OCI-LY1 (cell line): ENCODE measurements around the gene LPIN1.

ENCODE experiments used
- H2AFZ ChIP-seq: fragments of 200-600 bp; sonication (generic), shearing (Covaris generic); 2 replicates; pipeline ENCODE4 v1.6.0; 2014; ENCODE audit warnings: antibody characterized with exemption, mild to moderate bottlenecking, low read length
- H3F3A ChIP-seq: fragments of 200-600 bp; sonication (generic), shearing (Covaris generic); 2 replicates; pipeline ENCODE4 v1.6.0; 2014; ENCODE audit warnings: mild to moderate bottlenecking, antibody characterized with exemption, low read length, moderate library complexity; ENCODE audit not compliant: insufficient read depth
- H3K27ac ChIP-seq: fragments of 200-600 bp; sonication (generic); 2 replicates; pipeline ENCODE4 v1.5.1; 2014; ENCODE audit warnings: low read length, mixed run types, mild to moderate bottlenecking, low read depth; ENCODE audit not compliant: poor library complexity, severe bottlenecking
- H3K27me3 ChIP-seq: fragments of 200-600 bp; sonication (generic); 2 replicates; pipeline ENCODE4 v1.6.0; 2014; ENCODE audit warnings: antibody characterized with exemption, mild to moderate bottlenecking, low read length, moderate library complexity; ENCODE audit not compliant: insufficient read depth
- H3K36me3 ChIP-seq: fragments of 200-600 bp; sonication (generic); 2 replicates; pipeline ENCODE4 v1.6.1; 2014; ENCODE audit warnings: mild to moderate bottlenecking, antibody characterized with exemption, low read length, moderate library complexity, mixed read lengths; ENCODE audit not compliant: insufficient read depth
- H3K4me1 ChIP-seq: fragments of 200-600 bp; sonication (generic); 2 replicates; pipeline ENCODE4 v1.5.1; 2014; ENCODE audit warnings: mild to moderate bottlenecking, low read length, moderate library complexity; ENCODE audit not compliant: insufficient read depth, severe bottlenecking
- H3K4me2 ChIP-seq: fragments of 200-600 bp; sonication (generic), shearing (Covaris generic); 2 replicates; pipeline ENCODE4 v1.6.1; 2014; ENCODE audit warnings: low read length
- H3K4me3 ChIP-seq: fragments of 200-600 bp; sonication (generic); 2 replicates; pipeline ENCODE4 v1.5.1; 2014; ENCODE audit warnings: low read length, low read depth, mild to moderate bottlenecking, mixed read lengths; ENCODE audit not compliant: poor library complexity, severe bottlenecking
- H3K79me2 ChIP-seq: fragments of 200-600 bp; shearing (Covaris generic); 2 replicates; pipeline ENCODE4 v1.6.1; 2016; ENCODE audit warnings: mixed run types, low read length, mixed read lengths; ENCODE audit not compliant: insufficient read depth
- H3K9ac ChIP-seq: fragments of 200-600 bp; sonication (generic), shearing (Covaris generic); 2 replicates; pipeline ENCODE4 v1.6.1; 2014; ENCODE audit warnings: mild to moderate bottlenecking, low read length, mixed read lengths
- H3K9me2 ChIP-seq: fragments of 200-600 bp; sonication (generic), shearing (Covaris generic); 2 replicates; pipeline ENCODE4 v1.6.1; 2014; ENCODE audit warnings: low read depth, mild to moderate bottlenecking, low read length, mixed read lengths
- H3K9me3 ChIP-seq: fragments of 200-600 bp; shearing (Covaris generic); 2 replicates; pipeline ENCODE4 v1.6.1; 2014; ENCODE audit warnings: low read length, mixed read lengths
- H4K20me1 ChIP-seq: fragments of 200-600 bp; sonication (generic), shearing (Covaris generic); 2 replicates; pipeline ENCODE4 v1.6.0; 2016; ENCODE audit warnings: mild to moderate bottlenecking, low read length; ENCODE audit not compliant: insufficient read depth
- EZH2 ChIP-seq: fragments of 200-600 bp; sonication (generic), shearing (Covaris generic); IDR thresholded peaks from 2 replicates; pipeline ENCODE4 v1.8.0; 2017; ENCODE audit warnings: borderline replicate concordance, mixed run types, mild to moderate bottlenecking, antibody characterized with exemption, low read length, moderate library complexity, mixed read lengths
- TF ChIP-seq, protein P1 (sequence below): fragments of 200-600 bp; sonication (generic), shearing (Covaris generic); IDR thresholded peaks from 2 replicates; pipeline ENCODE4 v1.5.1; 2017; ENCODE audit warnings: mild to moderate bottlenecking, antibody characterized with exemption, low read length, moderate library complexity, mixed read lengths

LPIN1 gene

GRCh38 chr2:11775384-11775783, 29.0 kb downstream of the LPIN1 start:
- Histone ChIP-seq H3K4me3 (no peak overlapping the region), H2AFZ (no peak overlapping the region), H3K4me2 (0 out of 2 replicates have a peak overlapping the region, but pooled peaks have one; percentile 37), H3K9me3 (no peaks in the 10 kb centered on the region), H4K20me1 (no peaks in the 10 kb centered on the region), H3F3A (no peaks in the 10 kb centered on the region), H3K79me2 (no peaks in the 10 kb centered on the region), H3K27ac (peak overlapping the region; percentile 35), H3K36me3 (peaks cover 80% of the 10 kb centered on the region), H3K9me2 (no peaks in the 10 kb centered on the region), H3K27me3 (no peaks in the 10 kb centered on the region), H3K9ac (no peak overlapping the region; the same call in 1 of the 2 replicates), H3K4me1 (peaks cover 19% of the 10 kb centered on the region)
- TF ChIP-seq, protein P1, sequence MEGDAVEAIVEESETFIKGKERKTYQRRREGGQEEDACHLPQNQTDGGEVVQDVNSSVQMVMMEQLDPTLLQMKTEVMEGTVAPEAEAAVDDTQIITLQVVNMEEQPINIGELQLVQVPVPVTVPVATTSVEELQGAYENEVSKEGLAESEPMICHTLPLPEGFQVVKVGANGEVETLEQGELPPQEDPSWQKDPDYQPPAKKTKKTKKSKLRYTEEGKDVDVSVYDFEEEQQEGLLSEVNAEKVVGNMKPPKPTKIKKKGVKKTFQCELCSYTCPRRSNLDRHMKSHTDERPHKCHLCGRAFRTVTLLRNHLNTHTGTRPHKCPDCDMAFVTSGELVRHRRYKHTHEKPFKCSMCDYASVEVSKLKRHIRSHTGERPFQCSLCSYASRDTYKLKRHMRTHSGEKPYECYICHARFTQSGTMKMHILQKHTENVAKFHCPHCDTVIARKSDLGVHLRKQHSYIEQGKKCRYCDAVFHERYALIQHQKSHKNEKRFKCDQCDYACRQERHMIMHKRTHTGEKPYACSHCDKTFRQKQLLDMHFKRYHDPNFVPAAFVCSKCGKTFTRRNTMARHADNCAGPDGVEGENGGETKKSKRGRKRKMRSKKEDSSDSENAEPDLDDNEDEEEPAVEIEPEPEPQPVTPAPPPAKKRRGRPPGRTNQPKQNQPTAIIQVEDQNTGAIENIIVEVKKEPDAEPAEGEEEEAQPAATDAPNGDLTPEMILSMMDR, result no peak
- TF ChIP-seq EZH2, result no peak

DNA sequence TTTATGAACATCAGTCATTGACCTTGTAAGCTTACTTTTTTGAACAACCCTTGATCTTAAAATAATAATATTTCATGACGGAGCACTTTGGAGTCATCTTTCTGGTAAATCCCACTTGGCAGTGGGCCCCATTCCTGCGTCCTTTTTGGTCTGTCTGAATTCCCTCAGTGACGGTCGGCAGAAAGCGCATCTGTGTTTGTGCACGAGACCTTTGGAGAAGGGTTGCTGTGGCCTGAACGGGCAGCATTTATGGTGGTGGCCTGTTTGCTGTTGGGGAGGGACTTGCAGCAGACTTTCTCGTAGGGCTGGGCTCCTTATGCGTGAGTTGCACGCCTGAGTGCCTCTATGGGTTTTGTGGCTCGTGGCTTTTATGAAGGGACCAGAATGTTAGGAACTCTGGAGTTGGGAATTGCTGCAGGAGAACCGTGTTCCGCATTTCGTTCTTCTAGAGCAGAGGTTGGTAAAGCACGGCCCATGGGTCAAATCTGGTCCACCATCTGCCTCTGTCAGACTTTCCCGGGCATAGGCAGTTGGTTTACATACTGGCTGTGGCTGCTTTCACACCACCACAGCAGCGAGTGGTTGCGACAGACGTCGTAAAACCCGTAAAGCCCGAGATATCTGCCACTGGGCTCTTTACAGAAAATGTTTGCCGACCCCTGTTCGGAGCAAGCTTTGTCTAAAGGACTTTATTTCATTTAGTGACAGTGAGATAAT, 30.8 kb downstream of the LPIN1 start:
- Histone ChIP-seq H3K27ac (no peak overlapping the region), H3F3A (no peaks in the 10 kb centered on the region), H4K20me1 (no peaks in the 10 kb centered on the region), H3K36me3 (peaks cover 80% of the 10 kb centered on the region), H3K9me2 (no peaks in the 10 kb centered on the region), H3K4me3 (no peak overlapping the region), H2AFZ (no peak overlapping the region), H3K9me3 (no peaks in the 10 kb centered on the region), H3K27me3 (no peaks in the 10 kb centered on the region), H3K4me1 (peaks cover 19% of the 10 kb centered on the region), H3K79me2 (no peaks in the 10 kb centered on the region), H3K9ac (no peak overlapping the region), H3K4me2 (no peak overlapping the region)
- TF ChIP-seq, protein P1, result no peak
- no peak for TF ChIP-seq EZH2

DNA sequence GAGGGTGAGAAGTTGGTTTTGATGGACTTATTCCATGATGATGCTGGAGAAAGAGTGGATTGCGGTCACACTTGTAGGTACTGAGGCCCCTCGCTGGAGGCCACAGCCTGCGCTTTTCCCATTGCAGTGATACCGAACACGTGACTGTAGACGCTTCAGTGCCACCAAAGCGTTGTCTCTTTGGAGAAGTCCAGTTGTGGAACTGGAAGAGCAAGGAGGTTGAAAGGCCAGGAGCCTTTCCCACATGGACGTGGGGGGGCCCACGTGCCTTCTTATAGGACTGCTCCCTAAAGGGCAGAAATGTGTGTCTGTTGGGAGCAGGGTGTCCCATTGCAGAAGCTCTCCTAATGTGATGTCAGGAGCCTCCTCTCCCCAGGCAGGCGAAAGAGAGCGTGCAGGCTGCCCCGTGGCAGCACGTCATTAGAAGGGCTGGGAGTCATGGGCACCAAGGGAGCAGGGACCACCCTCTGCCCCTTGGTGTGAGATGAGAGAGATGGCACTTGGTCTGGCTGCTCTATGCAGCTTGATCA, 31.5 kb downstream of the LPIN1 start:
- no peaks in the 10 kb centered on the region for H3K79me2 ChIP-seq

More for the DNA sequence above, 31.5 kb downstream of the LPIN1 start:
- no peak overlapping the region for H2AFZ ChIP-seq
- H3K9me2 ChIP-seq, result no peaks in the 10 kb centered on the region
- H3K9ac ChIP-seq, result no peak overlapping the region
- no peaks in the 10 kb centered on the region for H3K9me3 ChIP-seq
- H3K36me3 ChIP-seq, result peaks cover 80% of the 10 kb centered on the region
- peaks cover 19% of the 10 kb centered on the region for H3K4me1 ChIP-seq
- H3K27ac ChIP-seq, result no peak overlapping the region
- no peaks in the 10 kb centered on the region for H3K27me3 ChIP-seq
- no peaks in the 10 kb centered on the region for H4K20me1 ChIP-seq
- no peak overlapping the region for H3K4me3 ChIP-seq
- no peaks in the 10 kb centered on the region for H3F3A ChIP-seq
- no peak for TF ChIP-seq EZH2
- TF ChIP-seq, protein P1, result no peak
- no peak overlapping the region for H3K4me2 ChIP-seq
